ENCODE results near the gene ELFN2.

The ELFN2 gene

DNA sequence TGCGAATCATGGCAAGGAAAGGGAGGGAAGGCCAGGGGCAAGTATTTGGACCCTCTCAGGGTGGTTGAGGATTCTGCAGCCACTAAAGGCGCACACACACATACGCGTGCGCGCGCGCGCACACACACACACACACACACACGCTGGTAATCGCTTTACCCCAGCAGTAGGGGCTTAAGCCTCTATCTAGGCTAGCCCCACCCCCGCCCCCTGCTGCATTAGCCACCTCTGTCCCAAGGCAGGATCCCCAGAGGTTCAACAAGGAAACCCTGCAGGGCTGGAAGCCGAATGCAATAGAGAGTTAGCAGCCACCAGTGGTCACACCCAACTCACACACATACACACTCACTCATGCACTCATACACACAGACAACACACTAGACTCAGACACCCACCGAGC, 28.6 kb upstream of the ELFN2 start:
- no peak for DNase-seq (ENCODE audit: low spot score)

DNA sequence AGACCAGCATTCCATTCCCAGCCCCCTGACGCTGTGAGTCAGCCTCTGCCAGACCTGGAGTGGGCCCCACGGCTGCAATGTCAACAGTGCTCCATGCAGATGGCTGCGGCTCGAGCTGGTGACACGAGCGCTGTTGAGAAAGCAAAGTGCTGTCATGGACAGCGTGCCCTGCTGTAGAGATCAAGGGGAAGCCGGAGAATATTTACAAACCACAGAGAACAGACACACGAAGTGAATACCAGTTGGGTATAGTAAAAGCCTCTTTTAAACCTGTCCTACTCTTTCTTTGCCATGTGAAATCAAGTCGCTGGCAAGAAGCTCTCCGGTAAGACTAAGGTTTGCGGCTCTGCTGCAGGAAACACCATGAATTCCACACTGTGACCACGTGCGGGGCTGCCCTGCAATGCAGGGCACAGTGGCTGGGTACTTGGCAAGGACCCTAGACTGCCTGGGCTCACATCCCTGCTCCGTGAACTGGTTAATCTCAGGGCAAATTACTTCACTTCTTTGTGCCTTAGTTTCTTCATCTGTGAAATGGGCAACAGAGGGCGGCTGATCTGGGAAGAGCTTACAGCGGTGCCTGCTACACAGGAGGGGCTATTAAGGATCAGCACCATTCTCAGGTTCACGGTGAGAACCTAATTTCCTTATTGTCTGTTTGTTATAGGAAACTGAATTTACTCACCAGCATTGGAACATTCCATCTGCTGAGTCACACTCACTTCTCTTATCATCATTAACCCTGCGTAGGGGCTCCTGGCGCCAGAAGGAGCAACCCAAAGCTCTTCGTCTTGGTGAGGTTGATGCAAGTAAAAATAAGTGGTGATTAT, 27.8 kb upstream of the ELFN2 start:
- DNase-seq (ENCODE audit: low spot score) = no peak

DNA sequence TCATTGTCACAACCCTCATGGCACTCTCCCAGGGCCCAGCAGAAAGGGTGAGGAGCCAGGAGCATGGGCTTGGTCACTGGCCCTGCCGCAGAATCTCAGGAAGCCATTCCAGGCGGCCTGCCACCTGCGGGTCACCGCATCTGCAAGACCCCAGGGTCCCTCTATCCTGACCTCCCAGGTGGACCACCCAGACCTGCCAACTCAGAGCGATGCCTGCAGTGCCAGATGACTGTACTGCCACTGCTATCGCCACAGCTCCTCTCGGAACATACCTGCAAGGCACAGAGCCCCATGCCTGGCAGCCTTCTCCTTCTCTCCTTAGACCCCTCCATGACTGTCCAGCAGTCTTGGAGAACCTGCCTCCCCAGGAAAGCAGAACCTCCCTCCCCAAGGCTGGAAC, 26.4 kb upstream of the ELFN2 start:
- DNase-seq (ENCODE audit: low spot score) = no peak

DNA sequence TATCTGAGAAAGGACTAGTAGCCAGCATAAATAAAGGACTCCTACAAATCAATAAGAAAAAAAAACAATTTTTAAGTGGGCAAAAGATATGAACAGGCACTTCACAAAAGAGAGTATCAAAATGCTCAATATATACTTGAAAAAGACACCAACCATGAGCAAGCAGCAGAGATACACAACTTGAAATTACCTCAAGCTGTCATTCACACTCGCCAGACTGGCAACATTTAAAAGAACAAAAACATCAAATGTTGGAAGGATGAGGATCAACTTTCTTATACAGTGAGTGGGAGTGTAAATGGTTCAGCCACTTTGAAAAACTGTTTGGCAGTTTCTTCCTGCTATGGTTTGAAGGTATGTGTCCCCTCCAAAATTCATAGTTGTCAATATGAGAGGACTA, 23.9 kb upstream of the ELFN2 start:
- DNase-seq (ENCODE audit: low spot score) = no peak

DNA sequence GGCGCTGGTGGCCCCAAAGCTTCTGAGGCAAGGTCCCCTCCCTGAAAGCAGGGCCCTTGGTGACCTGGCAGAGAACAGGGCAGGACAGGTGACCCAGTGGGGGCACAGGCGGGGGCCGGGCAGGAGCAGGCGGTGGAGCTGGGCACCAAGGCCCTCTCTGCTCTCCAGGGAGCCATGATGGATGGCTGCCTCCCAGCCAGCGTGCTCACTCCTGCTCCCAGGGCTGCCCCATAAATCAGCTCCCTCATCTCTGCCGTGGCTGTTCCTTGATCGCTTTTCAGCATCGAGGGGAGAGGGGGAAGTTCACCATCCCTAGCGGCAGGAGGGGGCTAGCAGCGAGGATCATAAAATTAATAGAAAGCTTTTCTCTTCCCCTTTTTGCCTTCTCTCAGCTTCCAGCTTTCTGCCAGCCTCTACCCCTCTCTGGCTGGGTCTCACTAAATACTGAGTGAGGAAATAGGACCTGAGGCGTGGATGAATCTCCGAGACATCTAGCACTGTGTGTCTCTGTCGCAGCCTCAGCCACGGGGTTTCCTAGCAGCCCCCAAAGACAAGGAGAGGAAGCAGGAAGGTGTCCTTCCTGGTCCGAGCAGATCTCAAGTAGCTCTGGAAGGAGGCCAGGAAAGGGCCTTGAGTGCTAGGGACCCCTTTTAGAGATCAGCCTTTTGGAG, 22.2 kb upstream of the ELFN2 start:
- no peak for DNase-seq (ENCODE audit: low spot score)

DNA sequence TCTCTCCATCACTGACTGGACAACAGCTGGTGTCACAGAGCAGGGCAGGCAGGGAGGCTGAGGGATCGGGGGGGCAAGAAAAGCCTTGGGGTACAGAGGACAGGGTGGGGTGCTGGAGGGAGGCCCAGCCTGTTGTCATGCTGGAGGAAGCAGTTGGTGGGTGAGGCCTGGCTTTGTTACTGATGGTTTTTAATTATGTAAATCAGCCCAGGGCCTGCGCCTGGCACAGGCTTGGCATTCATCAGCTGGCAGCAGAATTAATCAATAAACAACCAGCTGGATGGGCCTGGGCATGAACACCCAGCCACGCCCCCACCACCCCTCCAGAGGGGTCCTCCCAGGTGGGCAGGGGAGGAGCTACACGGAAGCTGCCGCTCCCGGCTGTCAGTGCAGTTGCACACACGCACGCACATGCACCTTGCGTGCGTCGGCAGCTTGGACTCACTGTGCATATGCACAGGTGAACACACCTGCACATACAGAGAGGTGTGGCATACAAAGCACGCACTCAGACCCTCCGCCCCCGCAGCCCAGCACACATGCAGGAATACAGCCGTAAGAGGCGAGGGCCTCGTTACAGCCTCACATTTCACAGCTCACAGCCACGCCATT, 21.3 kb upstream of the ELFN2 start:
- DNase-seq (ENCODE audit: low spot score) = no peak

DNA sequence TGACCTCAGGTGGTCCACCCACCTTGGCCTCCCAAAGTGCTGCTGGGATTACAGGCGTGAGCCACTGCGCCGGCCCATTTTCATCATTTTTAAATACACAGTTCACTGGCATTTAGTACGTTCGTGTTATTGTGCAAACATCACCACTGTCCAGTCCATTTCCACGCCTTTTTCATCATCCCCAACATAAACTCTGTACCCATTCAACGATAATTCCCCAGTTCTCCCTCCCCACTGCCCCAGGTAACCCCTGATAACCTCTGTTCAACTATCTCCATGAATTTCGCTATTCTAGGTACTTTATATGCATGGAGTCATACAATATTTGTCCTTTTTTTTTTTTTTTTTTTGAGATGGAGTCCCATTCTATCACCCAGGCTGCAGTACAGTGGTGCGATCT, 18.2 kb upstream of the ELFN2 start:
- no peak for DNase-seq (ENCODE audit: low spot score)

DNA sequence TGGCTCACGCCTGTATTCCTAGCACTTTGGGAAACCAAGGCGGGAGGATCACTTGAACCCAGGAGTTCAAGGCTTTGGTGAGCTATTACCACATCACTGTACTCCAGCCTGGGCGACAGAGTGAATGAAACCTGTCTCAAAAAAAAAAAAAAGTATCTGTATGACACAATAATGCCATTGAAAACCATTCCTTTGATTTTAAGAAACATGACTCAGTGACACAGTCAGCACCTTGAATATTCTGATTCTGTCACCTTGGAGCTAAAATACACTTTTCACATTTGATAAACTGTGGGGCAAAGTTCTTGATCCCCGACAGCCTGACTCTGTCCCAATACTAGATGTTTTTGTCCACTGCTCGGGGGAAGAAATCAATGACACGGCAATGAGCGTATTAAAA, 16.7 kb upstream of the ELFN2 start:
- no peak for DNase-seq (ENCODE audit: low spot score)

DNA sequence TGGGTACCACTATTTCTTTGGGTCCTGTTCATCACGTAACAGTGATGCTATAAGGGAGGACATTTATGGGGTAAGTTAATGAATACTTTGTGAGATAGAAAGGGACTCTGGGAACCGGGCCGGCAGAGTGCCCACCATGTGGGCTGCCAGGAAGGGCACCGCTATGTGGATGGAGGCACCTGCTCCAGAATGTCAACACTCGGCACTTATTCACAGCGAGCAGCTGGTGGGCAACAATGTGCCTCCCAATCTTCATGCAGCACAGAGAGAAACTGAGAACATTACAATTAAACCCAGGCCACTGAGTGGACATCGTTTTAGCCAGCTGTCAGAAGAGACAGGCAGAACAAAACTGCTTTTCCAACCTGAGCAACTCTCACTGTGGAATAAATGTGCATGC, 15.8 kb upstream of the ELFN2 start:
- DNase-seq (ENCODE audit: low spot score) = no peak

DNA sequence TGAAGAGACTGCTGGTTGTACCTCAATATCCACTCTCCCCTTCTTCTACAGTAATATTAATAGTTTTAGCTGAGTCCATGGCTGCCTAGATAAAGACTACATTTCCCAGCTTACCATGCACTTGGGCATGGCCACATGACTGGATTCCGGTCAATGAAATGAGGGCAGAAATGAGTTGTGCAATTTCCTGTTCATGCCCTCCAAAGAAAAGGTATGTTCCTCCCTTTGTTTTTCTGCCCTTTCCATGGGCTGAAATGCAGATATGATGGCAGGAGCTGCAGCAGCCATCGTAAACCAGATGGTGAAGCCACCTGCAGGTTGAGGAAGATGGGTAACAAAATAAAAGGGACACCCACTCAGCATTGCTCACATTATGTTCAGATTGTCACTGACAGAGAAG, 15.3 kb upstream of the ELFN2 start:
- DNase-seq (ENCODE audit: low spot score) = no peak

DNA sequence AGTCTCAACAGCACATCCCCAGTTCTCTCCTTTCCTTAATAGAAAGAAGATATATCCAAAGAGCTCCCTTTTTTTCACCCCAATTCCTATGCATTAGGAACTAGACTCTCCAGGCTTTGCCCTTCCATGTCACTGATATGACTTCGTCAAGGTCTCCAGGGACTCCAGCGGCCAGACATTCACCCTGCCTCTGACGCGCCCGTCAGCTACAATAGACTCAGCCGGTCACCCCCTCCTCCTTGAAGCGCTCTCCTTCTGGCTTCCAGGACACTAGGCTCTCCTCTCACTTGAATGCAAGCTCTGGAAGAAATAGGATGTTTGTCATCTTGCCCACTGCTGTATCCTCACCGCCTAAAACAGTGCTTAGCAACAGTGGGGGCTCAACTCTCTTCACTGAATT, 14.9 kb upstream of the ELFN2 start:
- DNase-seq (ENCODE audit: low spot score) = no peak

DNA sequence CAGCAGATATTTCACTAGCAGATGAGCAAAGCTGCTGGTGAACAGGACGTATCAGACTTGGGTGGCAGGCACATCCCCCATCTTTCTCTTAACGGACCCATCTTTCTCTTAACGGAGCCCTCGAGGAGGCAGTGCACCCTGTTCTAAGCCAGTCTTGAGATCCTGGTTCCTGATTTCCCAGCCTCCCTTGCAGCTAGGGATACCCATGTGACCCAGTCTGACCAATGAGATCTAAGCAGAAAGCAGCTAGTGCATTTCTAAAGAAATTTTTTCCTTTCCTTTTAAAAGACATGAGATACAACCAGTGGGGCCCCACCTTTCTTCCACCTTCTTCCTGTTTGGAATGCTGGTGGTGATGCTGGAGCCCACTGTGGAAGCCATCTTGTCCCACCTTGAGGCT, 13.6 kb upstream of the ELFN2 start:
- no peak for DNase-seq (ENCODE audit: low spot score)

DNA sequence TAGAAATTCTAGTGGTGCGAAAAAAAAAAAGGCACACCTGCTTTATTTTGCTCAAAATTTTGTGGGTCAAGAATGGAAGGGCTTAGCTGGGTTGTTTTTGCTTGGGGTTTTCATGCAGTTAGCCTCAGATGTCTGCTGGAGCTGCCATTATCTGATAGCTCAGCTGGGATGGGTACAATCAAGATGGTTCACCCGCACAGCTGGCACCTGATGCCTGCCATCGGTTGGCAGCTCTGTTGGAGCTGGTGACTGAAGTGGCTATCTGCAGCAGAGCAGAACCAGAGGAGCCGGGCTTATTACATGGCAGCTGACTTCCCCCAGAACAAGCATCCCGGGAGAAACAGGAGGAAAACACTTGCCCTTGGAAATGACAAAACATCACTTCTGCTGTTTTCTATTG, 12.1 kb upstream of the ELFN2 start:
- no peak for DNase-seq (ENCODE audit: low spot score)

DNA sequence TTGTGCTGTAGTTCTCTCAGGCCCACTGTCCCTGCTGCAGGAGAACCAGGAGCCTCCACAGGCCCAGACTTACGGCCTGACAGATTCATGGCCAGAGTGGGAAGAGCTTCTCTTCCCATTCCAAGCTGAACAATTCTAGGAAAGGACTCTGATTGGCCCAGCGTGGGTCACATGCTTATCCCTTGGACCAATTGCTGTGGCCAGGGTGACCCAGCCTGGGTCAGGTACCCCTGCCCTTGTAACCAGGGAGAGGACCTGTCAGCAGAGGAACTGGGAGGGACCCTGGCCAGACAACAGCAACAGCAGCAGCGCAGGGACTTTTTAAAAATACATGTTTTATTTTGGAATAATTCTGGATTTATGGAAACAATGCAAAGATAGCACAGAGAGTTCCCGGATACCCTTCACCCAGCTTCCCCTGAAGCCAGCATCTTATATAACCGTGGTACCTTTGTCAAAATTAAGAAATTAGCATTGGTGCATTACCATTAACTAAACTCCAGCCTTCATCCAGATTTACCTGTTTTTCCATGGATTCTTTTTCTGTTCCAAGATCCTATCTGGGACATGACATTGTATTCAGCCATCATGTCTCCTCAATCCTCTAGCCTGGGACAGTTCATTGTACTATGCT, 8.8 kb upstream of the ELFN2 start:
- no peak for DNase-seq (ENCODE audit: low spot score)

DNA sequence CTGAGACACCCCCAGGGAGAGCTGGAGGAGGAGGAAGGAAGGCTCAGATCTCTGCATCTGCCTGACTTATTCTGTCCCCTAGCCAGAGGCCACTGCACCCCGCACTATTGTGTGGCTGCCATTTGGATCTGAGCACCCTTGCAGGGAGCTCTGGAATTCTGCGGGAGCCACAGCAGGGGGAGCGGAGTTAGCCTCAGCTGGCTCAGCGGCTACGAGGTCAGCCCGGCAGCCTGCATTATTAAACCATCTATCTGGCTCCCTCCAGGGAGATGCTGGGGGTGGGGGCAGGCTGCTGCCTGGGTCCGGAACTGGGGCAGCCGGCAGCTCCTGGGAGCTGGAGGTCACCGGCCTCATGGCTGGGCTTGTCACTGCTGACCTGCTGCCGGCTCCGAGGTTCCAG, 6.5 kb upstream of the ELFN2 start:
- no peak for DNase-seq (ENCODE audit: low spot score)

DNA sequence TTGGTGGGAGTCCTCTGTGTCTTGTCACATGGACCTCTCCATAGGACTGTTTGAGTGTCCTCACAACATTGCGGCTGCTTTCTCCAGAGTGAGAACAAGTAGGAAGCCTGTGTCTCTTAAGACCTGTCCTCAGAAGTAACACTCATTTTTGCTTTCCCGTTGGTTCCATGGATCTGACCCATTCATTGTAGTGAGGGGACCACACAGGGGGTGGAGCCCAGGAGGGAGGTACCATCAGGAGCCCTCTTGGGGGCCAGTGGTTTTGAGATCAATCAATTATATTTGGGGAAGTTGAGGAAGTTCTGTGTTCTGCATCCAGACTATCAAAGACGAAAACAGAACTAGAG, 5.4 kb upstream of the ELFN2 start:
- DNase-seq (ENCODE audit: low spot score) = no peak

DNA sequence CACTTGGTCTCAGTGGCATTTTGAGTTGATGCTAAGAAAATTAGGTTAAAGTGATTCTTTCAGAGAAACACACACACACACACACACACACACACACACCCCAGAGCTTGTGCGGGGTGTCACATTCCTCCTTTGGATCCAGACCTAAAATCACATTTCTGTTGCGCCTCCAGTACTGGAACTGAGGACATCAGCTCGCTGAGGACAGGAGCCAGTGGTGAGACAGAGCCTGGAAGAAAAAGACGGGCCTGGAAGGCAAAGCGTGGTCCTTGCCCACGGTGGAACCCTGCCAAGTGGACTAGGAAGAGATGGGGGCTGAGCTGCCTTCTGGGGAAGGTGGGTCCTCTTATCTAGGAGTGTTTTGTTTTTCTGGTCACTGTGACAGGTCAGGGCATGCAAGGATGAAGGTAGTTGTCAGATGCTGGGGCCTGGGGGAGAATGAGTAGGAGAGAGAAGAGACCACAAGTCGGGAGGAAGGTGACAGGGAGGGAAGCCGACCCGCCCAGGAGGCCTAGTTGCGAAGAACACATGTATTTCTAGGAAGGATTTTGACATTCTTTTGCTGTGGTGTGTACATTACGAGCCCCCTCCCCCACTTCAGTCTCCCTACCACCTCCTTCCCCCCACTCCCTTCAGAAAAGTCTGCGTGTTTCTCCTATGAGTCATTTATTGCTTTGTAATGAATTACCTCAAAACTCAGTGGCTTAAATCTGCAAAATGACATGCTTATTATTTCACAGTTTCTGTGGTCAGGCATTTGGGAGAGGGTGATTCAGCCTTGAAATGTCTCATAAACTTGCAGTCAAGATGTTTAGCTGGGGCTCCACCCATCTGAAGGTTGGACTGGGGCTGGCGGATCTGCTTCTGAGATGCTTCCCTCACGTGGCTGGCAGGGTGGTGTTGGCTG, 4.8 kb upstream of the ELFN2 start:
- no peak for DNase-seq (ENCODE audit: low spot score)

DNA sequence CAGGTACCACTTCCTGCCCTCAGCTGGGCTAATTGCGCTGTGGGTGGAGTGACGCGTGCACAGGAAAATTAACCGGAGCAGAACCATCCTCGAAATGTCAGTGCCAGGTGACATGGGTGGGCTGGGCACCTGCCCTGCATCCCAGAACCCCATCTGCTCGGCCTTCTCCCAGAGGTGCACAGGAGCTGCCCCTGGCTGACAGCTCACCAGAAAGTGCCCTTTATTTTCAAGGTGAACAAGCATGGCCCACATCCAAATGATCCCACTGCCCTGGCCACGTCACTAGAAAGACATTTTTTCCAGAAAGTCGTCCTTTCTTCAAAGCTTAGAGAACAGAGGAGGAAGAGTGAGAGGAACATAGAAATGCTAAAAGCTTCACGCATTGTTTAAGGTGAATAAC, 4.1 kb upstream of the ELFN2 start:
- no peak for DNase-seq (ENCODE audit: low spot score)

DNA sequence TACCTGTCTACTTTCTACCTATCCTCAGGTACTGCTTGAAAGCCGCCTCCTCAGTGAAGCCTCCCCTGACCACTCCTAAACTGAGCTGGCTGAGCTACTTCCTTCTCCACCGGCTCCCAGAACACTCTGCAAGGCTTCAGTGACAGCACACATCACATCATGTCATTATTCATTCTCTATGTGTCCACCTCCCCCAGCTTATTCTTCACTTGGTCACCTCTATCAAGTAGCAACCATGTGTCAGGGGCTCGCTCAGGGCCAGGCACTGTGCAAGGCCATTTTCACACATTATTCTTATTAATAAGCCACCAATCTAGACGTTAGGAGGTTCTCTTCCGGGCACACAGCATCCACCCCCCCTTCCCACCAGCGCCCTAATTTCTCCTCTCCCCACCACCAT, 3.7 kb upstream of the ELFN2 start:
- no peak for DNase-seq (ENCODE audit: low spot score)

DNA sequence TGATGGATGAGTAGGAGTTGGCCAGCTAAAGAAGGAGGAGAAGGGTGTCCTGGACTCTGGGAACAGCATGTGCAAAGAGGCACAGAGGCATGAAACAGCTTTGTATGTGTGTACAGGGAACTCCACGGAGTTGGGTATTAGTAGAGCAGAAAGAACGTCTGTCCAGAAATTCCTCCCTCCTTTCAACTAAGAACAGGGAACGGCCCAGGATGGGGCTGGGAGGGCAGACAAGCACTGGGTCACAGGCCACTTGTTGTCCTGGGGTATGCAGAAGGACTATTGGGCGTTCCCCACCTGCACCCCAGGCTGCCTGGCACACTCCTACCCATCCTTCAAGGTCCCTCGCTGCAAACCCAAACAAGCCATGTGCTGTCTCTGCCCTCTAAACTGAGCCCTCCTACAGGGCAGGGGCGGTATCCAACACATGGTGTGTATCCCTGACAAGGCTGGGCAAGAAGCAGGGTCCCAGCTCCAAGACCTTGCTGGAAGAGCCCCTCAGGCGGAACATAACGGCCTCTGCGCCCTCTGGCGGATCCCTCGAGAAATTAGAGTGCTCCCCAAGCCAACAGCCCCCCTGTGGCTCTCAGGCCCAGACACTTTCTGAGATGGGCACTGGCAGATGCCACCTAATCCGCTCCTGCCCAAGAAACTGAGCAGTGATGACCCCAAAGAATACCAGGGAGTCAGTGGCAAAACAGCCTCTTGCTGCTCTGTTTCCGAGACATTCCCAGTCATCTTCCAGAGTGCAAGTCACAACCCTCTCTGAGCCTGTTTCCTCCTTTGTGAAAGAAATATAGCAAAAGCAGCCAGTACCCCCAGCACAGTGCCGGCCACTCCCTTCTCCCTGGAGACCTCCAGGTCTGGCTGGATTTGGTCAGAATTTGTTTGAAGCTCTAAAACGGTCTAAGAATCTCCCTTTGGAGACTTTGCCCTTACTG, 1.6 kb upstream of the ELFN2 start:
- peak; percentile 78 for DNase-seq (ENCODE audit: low spot score)

Measured in germinal center (tissue), 1 donor.